Measurements from ENCODE around the gene GPR55. TPM values are rescaled to one million over a fixed set of nuclear protein-coding genes. Genes with fewer than 3 reads are reported as not detected.
A peak's percentile ranks its signal among the peaks of the same experiment; 100 is the strongest.

Gene GPR55
- total and polyA plus RNA-seq, 2 donors (not counting 3 experiments of a cell fraction or from before 2014, with no cell fraction given) = not detected

DNA sequence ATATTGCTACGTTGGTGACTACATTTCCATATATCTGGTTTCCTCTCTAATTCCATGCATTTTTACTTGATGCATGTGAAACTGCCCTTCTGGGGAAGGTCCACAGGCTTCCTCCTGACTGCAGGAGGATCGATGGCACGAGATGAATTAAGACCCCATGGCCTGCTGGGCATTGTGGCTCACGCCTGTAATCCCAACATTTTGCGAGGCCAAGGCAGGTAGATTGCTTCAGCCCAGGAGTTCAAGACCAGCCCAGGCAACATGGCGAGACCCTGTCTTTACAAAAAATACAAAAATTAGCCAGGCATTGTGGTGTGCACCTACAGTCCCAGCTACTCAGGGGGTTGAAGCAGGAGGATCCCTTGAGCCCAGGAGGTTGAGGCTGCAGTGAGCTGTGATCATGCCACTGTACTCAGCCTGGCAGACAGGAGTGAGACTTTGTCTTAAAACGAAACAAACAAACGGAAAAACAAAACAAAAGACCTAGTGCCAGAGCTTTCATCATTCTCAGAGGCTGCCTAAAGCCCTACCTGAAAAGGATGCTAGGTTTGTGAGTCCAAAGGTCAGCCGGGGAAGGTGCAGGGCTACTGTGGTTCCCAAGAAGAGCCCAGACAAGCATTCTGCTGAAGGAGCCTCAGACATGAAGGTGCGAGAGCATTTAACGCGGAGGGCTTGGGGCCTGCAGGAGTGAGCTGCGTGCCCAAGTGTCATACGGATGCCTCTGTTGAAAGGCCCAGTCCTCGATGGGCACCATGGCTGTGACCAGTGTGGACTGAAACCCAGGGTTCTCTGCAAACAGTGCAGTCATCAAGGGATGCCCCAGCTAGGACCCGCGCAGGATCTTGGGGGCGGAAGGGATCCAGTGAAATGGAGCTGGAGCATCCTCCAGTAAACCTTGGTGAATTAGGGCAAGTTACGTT lies 21.6 kb downstream of the GPR55 start:
- dilution Hi-C loops (cut with MboI; ENCODE audit: extremely low pct_ligation_motif_present, low sequenced_read_pairs) (no loop called here), intact Hi-C loops (cut with micrococcal nuclease) (loop anchor here (2.0 kb wide), 1 partner anchor 149 kb away; no protein-coding TSS in a partner anchor)
- Histone ChIP-seq H3K4me3 (replicated peaks in 1 of 3; ENCODE audit: insufficient read depth in 1 of 3, low read depth in 1 of 3, low read length in 3 of 3) (no peak overlapping the region), H3K79me2 (ENCODE audit: control insufficient read depth, insufficient read depth, low read length) (no peaks in the 10 kb centered on the region), H3K4me1 (ENCODE audit: control insufficient read depth, extremely low read depth, insufficient read depth, low read length) (no peaks in the 10 kb centered on the region), H3K36me3 (ENCODE audit: control insufficient read depth in 2 of 2, extremely low read depth in 1 of 2, insufficient read depth in 2 of 2, low read length in 2 of 2) (no peaks in the 10 kb centered on the region), H3K9ac (replicated peaks; ENCODE audit: extremely low read depth, insufficient read depth, low read length) (no peak overlapping the region), H3K27me3 (ENCODE audit: control insufficient read depth in 2 of 2, insufficient read depth in 2 of 2, low read length in 2 of 2) (peaks cover 0 to 2% of the 10 kb centered on the region in 2 experiments), H3K9me1 (replicated peaks; ENCODE audit: control insufficient read depth, extremely low read depth, insufficient read depth, low read length) (no peaks in the 10 kb centered on the region), H3K9me3 (replicated peaks; ENCODE audit: control insufficient read depth, insufficient read depth, low read length) (no peaks in the 10 kb centered on the region), H3K27ac (ENCODE audit: insufficient read depth, low read depth, low read length) (no peak overlapping the region), H2AFZ (ENCODE audit: low read depth, low read length) (no peak overlapping the region), H3K4me2 (ENCODE audit: insufficient read depth, low read length) (no peak overlapping the region), H4K20me1 (replicated peaks; ENCODE audit: control insufficient read depth, extremely low read depth, insufficient read depth, low read length) (no peaks in the 10 kb centered on the region)
- no TSS peak for BruUV-seq (replicated peaks)
- DNase-seq (ENCODE audit: low read depth, low spot score) (no peak), FAIRE-seq (no peak)
- TF ChIP-seq, protein P1, sequence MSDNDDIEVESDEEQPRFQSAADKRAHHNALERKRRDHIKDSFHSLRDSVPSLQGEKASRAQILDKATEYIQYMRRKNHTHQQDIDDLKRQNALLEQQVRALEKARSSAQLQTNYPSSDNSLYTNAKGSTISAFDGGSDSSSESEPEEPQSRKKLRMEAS (IDR thresholded peaks at IDR 0.05; ENCODE audit: insufficient read depth, insufficient read length) = no peak
- TF ChIP-seq POLR2A (IDR thresholded peaks at IDR 0.05; ENCODE audit: low read depth, low read length) = no peak
- TF ChIP-seq FOS (IDR thresholded peaks at IDR 0.05; ENCODE audit: borderline replicate concordance, insufficient read depth, low read length) = no peak
- TF ChIP-seq JUN (IDR thresholded peaks at IDR 0.05; ENCODE audit: borderline replicate concordance, insufficient read depth, insufficient read length, low read depth) = no peak
- ChIA-PET CTCF (interaction anchor here (1.3 to 3.3 kb wide), 3 partner anchors 55 to 83 kb away, joined by 3 to 51 read pairs (median 5); no protein-coding TSS in a partner anchor), POLR2A (no interaction called here)

- Histone ChIP-seq H4K20me1 (replicated peaks; ENCODE audit: control insufficient read depth, extremely low read depth, insufficient read depth, low read length) (no peaks in the 10 kb centered on the region), H3K36me3 (ENCODE audit: control insufficient read depth in 2 of 2, extremely low read depth in 1 of 2, insufficient read depth in 2 of 2, low read length in 2 of 2) (no peaks in the 10 kb centered on the region), H3K9me3 (replicated peaks; ENCODE audit: control insufficient read depth, insufficient read depth, low read length) (no peaks in the 10 kb centered on the region), H3K9me1 (replicated peaks; ENCODE audit: control insufficient read depth, extremely low read depth, insufficient read depth, low read length) (no peaks in the 10 kb centered on the region), H3K79me2 (ENCODE audit: control insufficient read depth, insufficient read depth, low read length) (no peaks in the 10 kb centered on the region), H3K9ac (replicated peaks; ENCODE audit: extremely low read depth, insufficient read depth, low read length) (no peak overlapping the region), H3K27me3 (ENCODE audit: control insufficient read depth in 2 of 2, insufficient read depth in 2 of 2, low read length in 2 of 2) (peaks cover 0 to 2% of the 10 kb centered on the region in 2 experiments), H3K4me2 (ENCODE audit: insufficient read depth, low read length) (no peak overlapping the region), H2AFZ (ENCODE audit: low read depth, low read length) (no peak overlapping the region), H3K27ac (ENCODE audit: insufficient read depth, low read depth, low read length) (no peak overlapping the region), H3K4me1 (ENCODE audit: control insufficient read depth, extremely low read depth, insufficient read depth, low read length) (no peaks in the 10 kb centered on the region), H3K4me3 (replicated peaks in 1 of 3; ENCODE audit: insufficient read depth in 1 of 3, low read depth in 1 of 3, low read length in 3 of 3) (no peak overlapping the region)
- DNase-seq (ENCODE audit: low read depth, low spot score) = no peak
- FAIRE-seq = peak; percentile 74
- intact Hi-C loops (cut with micrococcal nuclease) = loop anchor here (1.0 to 2.0 kb wide), 2 partner anchors 85 to 150 kb away; no protein-coding TSS in a partner anchor
- BruUV-seq (replicated peaks) = no TSS peak
- dilution Hi-C loops (cut with MboI; ENCODE audit: extremely low pct_ligation_motif_present, low sequenced_read_pairs) = no loop called here
- ChIA-PET POLR2A (no interaction called here), CTCF (interaction anchor here (1.0 to 3.3 kb wide), 3 partner anchors 84 to 549 kb away, joined by 3 to 51 read pairs (median 9); no protein-coding TSS in a partner anchor)
- TF ChIP-seq FOS (IDR thresholded peaks at IDR 0.05; ENCODE audit: borderline replicate concordance, insufficient read depth, low read length) (no peak), JUN (IDR thresholded peaks at IDR 0.05; ENCODE audit: borderline replicate concordance, insufficient read depth, insufficient read length, low read depth) (no peak)
- TF ChIP-seq, protein P2, sequence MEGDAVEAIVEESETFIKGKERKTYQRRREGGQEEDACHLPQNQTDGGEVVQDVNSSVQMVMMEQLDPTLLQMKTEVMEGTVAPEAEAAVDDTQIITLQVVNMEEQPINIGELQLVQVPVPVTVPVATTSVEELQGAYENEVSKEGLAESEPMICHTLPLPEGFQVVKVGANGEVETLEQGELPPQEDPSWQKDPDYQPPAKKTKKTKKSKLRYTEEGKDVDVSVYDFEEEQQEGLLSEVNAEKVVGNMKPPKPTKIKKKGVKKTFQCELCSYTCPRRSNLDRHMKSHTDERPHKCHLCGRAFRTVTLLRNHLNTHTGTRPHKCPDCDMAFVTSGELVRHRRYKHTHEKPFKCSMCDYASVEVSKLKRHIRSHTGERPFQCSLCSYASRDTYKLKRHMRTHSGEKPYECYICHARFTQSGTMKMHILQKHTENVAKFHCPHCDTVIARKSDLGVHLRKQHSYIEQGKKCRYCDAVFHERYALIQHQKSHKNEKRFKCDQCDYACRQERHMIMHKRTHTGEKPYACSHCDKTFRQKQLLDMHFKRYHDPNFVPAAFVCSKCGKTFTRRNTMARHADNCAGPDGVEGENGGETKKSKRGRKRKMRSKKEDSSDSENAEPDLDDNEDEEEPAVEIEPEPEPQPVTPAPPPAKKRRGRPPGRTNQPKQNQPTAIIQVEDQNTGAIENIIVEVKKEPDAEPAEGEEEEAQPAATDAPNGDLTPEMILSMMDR (IDR thresholded peaks at IDR 0.05; ENCODE audit: extremely low read depth in 1 of 2, insufficient read depth in 1 of 2, low read depth in 1 of 2, low read length in 2 of 2) = peak; percentile 59 to 62
These were observed 22.7 kb downstream of the GPR55 start for GRCh38 chr2:230902180-230902899.

Measured in endothelial cell of umbilical vein (primary cell).